Stimulated activated CD8-positive, alpha-beta memory T cell treated with anti-CD3 and anti-CD28 coated beads, Interleukin-15, amount 100 ng/mL, for 48 hours (primary cell): ENCODE measurements around the gene ST3GAL6.
"Not testable (repeated sequence)": the region's sequence is repeated elsewhere in the genome, so short reads cannot be mapped to it uniquely, and the experiment has no call there.

ENCODE experiments used
- DNase-seq, 2 donors: peaks; one replicate each; pipeline ENCODE4 v3.0.0-alpha.2; 2020; ENCODE audit warnings: low read depth in 2 of 2

Gene ST3GAL6

DNA sequence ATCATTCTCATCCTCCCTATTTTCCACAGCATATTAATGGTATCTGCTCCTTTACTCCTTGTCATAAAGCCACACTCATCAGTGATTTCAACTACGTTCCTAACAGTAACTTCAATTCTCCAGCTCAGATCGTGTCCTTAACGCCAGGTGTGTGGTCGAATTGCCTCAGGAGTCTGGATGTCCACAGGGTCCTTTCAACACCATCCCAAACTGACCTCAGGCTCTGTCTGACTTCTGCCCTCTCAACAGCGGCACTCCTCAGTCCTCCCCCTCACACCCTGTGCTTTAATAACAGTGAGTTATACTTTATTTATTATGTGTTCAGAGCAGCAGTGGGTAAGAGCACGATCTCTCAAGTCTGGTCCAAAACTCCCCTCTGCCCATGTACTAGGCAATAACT, 42.4 kb downstream of the ST3GAL6 start:
- no peak for DNase-seq

DNA sequence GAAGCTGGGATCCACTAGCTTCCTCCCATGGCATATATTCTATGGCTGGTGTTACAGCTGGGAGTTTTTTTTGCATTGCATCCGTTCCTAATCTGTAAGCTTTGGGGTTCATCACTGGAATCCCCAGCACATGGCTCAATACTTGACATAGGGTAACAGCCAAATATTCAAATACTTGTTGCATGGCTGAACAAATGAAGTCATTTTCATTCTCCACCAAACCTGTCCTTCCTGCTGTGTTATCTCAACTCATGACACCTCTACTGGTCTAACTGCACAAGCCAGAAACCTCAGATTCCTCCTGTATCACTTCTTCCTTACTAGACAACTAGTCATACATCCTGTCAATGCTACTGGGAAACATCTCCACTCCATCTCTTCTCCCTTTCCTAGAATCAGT, 43.4 kb downstream of the ST3GAL6 start:
- no peak for DNase-seq

DNA sequence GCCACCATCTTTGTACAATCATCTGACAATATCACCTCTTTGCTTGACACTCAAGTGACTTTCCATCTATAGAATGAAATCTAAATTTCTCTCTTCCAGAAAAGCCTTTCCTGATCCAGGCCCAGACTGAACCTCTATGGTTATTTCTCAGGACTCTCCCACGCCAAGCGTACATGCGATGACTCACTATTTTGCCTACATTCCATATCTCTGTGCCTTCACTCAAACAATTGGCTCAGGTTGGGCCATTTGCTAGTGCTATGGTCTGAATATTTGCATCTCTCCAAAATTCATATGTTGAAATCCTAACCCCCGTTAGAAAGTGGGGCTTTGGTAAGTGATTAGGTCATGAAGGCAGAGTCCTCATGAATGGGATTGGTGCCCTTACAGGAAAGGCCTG, 43.9 kb downstream of the ST3GAL6 start:
- DNase-seq = no peak

DNA sequence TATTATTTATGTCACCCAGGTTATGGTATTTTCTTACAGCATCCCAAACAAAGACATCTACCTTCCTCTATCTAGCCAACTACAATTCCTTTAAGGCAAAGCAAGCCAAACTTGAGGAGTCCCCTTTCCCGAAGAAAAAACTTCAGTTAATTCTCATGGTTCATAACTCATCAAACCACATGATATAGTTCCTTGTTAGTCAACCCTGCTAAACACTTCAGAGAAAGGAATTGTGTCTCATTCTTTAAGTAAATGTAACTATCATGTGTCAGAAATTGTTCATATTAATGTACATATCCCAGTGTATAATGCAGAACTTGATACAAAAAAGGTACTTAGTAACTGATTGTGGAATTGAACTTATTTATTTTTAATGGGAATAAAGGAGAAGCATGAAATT, 44.4 kb downstream of the ST3GAL6 start:
- DNase-seq = no peak

DNA sequence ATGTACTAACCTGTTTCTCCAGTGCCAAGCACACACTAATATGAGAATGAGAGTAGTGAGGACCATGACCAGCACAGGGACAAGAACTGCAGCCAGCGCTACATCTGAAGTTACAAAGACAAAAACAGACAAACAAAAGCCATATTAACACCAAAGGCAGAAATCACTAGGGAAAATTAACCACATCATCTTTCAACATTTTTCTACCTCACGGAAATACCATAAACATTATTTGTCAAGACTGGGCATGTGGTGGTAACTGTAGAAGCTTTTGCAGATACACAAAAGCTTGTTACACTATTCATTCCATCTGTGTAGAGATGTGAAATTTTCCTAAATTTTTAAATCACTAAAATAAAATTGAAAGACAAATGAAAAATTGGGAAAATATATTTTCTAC, 44.9 kb downstream of the ST3GAL6 start:
- no peak for DNase-seq

DNA sequence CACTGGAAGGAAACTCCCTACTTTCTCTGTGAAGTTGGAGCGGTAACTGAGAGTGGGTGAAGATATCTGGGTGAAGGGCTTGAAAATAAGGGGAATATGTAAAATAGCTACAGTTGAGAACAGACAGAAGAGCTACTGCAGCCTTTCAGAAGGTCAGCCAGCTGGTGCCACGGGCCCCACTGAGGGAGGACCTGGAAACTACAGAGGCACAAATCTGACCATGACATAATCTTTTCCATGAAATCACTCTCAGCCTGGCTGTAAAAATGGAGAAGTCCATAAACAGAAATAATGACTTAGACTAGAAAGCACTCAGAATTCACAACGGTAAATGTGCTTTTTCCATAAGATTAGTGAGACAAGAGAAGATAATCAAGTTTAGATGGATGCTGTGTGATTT, 46.4 kb downstream of the ST3GAL6 start:
- no peak for DNase-seq

DNA sequence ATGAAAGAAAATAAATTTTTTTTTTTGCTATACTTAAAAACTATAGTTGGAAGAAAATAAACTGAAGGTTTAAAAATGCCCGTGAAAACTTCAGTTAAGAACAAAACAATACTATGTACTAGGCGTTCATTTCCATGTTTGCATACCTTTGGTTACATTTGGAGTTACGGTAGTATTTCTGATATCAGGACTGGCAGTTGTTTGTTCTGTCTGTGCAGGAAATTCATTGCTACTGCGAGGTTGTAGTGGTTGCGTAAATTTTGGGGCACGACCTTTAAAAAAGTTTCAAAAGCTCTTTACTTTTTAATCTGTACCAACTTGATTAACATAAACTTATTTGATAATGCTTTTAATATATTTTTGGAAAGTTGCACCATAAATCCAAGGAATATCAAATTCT, 47.9 kb downstream of the ST3GAL6 start:
- no peak for DNase-seq

DNA sequence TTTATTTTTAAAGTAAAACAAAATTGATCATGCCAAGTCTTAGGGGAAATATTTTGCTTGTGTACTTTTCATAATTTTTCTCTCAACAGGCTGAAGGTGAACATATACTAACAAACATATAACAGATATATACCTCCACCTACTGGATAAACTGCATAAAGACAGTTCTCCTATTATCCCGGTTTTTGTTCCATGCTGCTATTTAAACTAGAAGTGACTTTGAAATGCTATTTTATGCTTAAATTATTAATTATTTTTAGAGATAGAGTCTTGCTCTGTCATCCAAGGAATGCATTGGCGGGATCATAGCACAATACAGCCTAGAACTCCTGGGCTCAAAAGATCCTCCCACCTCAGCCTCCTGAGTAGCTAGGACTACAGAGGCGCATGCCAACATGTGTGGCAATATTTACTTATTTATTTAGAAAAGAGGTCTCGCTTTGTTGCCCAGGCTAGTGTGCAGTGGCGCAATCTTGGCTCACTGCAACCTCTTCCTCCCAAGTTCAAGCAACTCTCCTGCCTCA, 49.8 kb downstream of the ST3GAL6 start:
- DNase-seq = no peak

DNA sequence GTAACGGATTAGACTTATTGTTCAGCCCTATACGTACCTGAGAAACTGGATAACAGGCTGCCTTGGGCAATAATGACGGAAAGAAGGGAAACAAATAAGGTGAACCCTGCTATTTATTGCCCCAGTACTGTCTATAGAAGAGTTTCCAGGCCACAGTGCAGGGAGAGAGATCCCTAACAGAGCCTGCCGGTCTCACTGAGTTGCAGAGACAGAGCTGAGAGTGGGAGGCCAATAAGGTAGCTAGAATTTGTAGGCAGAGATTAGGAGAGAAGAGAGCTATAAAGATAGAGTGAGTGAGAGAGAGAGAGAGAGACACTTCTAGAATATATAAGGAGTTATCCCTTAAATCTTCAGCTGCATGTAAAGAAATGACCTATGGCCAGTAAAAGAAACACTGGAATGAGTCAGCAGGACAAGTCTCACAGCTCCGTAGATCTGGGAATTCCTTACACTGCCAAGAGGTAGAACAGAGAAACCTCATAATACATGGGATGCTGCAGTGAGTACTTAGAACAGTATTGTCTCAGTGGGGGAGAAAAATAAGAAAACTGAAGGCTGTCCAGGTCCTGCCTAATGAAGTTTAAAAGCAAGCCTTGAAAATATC, 51.8 kb downstream of the ST3GAL6 start:
- no peak for DNase-seq

DNA sequence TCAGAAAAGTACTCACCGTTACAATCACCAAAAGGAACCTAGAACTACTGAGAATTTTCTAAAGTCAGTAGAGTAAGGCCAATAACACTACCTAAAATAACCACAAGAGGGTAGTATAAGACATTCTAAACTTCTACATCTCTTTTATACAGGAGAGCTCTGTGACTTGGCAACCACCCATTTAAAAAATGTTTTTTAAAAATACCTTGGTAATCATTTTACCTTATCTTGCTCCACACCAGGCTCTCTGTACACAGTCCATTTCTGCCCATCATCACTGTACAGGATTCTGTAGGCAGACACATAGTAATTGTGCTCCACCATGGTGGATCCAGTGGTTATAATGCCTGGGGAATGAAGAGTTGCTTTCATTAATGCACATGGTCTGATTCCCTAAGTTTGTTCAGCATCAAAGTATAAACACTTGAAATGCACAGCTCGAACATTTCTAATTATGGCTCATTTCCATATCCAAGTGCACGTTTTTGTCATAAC, 54.5 kb downstream of the ST3GAL6 start:
- DNase-seq = no peak

DNA sequence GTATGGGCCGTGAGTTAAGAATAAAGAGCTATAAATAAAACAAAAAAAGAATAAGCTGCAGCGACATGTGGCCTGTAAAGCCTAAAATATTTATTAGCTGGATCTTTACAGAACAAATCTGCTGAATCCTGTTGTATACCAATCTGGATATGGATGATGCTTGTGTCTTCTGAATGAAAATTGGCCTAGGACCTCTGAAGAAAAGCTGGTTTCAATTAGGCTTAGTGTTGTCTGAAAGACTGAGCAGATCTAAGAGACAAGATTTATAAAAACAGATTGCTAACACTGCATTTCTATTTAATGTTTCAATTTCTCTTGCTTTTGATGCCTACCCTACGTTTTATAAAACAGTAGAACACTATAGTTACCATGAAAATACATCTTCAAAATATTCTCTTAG, 57.9 kb downstream of the ST3GAL6 start:
- DNase-seq = no peak

DNA sequence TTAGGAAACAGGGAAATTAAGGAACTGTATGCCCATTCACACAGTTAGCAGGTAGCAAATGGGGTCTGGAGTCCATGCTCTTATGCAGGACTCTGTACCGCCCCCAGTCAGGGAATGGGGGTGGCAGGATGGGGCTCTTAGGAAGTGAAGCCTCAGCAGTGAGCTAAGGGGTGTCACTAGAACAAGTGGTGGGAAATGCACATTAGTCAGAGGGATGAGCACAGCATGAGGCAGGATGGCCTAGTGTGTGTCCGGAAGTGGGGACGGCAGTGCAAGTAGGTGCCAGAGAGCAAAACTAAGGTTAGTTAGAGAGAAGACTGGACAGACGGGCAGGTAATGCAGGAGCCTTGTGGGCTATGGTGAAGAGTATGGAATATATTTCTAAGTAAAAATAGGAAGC, 60.7 kb downstream of the ST3GAL6 start:
- no peak for DNase-seq

DNA sequence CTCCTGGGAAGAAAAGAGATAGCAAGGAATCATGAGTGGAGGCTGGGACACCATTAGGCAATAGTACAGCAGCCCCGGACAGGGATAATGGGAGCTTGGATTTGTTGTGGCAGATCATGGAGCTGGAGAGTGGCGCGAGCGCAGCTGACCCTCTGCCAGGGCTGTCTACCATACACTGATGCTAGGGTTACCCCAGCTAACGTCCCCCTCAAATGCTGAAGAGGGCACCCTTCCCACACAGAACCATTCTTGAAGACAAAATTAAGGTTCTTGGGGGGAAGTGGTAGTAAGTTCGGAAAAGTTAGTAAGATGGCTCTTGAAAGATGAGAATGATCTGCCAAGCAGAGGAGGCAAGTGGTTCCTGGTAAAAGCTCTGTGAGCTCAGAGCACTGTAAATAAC, 61.1 kb downstream of the ST3GAL6 start:
- DNase-seq = no peak

DNA sequence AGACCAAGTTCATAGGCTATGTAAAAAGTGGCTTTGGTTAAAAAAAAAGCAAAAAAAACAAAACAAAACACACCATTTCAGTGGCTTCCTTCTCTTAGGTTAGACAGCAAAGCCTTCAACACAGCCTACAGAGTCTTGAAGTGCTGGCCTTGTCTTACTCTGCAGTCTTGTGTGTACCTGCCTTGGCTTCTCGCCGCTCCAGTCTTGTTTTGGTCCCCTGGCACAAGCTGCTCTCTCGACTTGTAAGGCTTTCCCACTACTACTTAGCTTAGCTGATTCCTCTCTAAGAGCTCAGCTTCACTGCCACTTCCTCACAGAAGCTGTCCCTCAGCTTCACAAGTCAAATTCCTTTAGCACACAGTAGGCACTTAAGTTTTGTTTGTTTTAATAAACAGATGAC, 63.0 kb downstream of the ST3GAL6 start:
- no peak for DNase-seq

DNA sequence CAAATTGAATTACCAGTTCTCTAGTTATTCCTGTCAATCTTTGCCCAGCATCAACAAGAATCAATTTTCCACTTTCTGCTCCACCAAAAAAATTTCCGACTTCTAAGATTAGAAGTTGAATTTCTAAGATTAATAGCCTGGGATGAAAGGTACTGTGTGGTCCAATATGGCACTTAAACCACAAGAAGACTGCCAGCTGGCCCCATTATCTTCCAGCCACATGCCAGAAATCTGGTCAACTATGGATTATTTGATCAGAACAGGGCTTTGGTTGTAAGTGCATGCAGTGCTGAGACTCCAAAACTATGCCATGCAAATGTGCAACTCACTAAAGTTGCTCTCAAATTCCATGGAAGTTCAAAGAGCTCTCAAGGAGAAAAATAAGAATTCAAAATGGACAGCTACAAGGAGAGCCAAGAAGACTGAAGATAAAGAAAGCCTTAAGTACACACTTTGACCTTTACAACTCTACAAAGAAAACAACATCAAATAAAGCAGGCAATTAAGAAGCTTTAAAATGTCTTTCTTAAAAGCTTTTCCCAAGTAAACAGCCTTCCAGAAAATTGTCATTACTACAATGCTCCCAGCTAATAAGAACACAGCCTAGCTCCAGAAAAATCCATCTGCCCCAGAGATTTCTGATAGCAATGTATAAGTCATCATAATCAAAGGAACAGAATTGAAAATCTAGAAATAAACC, 64.2 kb downstream of the ST3GAL6 start:
- DNase-seq = no peak

DNA sequence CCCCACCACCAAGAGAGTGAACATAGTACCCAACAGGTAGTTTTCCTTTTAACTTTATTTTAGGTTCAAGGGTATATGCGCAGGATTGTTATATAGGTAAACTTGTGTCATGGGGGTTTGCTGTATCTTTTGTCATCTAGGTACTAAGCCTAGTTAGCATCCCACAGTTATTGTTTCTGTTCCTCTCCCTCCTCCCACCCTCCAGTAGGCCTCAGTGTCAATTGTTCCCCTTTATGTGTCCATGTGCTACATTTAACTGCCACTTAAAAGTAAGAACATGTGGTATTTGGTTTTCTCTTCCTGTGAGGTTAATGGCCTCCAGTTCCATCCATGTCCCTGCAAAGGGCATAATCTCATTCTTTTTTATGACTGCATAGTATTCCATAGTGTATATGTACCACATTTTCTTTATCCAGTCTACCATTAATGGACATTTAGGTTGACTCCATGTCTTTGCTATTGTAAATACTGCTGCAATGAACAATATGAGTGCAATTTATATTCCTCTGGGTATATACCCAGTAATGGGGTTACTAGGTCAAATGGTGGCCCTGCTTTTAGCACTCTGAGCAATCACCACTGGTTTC, 66.2 kb downstream of the ST3GAL6 start:
- DNase-seq = no peak

DNA sequence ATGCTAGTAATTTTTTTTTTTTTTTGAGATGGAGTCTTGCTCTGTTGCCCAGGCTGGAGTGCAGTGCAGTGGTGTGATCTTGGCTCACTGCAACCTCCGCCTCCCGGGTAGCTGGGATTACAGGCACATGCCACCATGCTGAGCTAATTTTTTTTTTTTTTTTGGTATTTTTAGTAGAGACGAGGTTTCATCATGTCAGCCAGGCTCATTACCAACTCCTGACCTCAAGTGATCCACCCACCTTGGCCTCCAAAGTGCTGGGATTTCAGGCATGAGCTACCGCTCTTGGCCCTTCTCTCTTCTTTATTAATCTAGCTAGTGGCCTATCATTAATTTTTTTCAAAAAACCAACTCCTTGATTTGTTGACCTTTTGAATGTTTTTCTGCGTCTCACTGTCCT, 67.9 kb downstream of the ST3GAL6 start:
- not testable (repeated sequence) for DNase-seq

DNA sequence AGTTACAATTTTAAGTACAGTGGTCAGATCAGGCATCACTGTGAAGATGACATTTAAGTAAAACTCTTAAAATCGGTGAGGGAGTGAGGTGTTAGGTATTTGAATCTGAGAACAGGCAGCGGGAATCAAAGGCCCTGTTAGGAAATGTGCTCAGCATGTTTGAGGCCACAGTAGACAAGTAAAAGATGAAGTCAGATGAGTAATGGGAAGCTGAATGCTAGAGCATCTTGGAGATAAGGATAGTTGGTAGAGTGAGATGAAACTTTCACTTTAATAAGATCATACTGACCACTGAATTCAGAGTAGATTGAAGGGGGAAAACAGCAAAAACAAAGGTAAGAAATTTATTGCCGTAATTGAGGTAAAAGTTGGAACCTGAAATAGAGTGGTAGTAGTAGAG, 76.7 kb downstream of the ST3GAL6 start:
- no peak for DNase-seq

DNA sequence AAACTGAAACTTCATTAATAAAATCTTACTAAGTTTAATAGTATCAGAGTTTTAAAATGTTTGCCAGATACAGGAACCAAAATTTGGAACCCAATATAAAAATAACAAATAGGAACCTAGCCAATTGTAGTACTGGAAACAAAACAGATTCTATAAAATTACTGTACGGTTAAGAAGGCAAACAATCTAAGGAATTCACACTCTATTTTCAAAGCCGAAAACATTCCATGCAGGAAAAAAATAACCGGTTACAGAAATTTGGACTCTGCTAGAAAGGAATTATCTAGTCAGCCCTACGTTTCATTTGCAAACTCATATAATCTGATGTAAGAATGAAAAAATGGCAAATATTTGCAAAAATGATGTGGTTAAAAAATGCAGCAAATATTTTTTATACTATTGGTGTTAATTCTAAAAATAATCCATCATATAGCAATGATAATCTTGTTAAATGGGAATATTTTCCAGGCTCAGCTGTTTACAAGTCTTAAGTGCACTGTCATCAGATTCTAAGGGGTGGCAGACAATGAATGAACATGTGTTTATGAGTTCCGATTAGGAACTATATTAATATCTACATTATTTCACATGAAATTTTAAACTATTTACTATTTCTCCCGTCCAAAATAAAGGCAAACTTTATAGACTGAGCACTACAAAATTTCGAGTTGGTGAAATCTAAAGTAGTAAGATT, 80.3 kb downstream of the ST3GAL6 start:
- DNase-seq = no peak
